ENCODE measurements around the gene LILRB1.
"Not testable (repeated sequence)": the region's sequence is repeated elsewhere in the genome, so short reads cannot be mapped to it uniquely, and the experiment has no call there.

Gene LILRB1

GRCh38 chr19:54667217-54667616 is 36.9 kb downstream of the LILRB1 start:
- no peak for FAIRE-seq

- no peak for FAIRE-seq
Measured at GRCh38 chr19:54668353-54668752, 38.1 kb downstream of the LILRB1 start.

GRCh38 chr19:54670576-54671357 is 40.5 kb downstream of the LILRB1 start:
- no peak for FAIRE-seq

GRCh38 chr19:54673222-54673621 is 42.9 kb downstream of the LILRB1 start:
- no peak for FAIRE-seq

- FAIRE-seq: peak; percentile 91
Measured at GRCh38 chr19:54674021-54674617, 43.8 kb downstream of the LILRB1 start.

GRCh38 chr19:54676210-54676834 is 46.0 kb downstream of the LILRB1 start:
- FAIRE-seq: peak; percentile 89

- no peak for FAIRE-seq
Measured at GRCh38 chr19:54677217-54677616, 46.9 kb downstream of the LILRB1 start.

GRCh38 chr19:54681596-54681995 is 51.3 kb downstream of the LILRB1 start:
- not testable (repeated sequence) for FAIRE-seq

GRCh38 chr19:54682306-54682856 is 52.1 kb downstream of the LILRB1 start:
- FAIRE-seq: no peak

- FAIRE-seq: no peak
Measured at GRCh38 chr19:54684527-54684926, 54.2 kb downstream of the LILRB1 start.

Measured in G401.6 (cell line).